Measurements from ENCODE around the gene ZFYVE9.

DNA sequence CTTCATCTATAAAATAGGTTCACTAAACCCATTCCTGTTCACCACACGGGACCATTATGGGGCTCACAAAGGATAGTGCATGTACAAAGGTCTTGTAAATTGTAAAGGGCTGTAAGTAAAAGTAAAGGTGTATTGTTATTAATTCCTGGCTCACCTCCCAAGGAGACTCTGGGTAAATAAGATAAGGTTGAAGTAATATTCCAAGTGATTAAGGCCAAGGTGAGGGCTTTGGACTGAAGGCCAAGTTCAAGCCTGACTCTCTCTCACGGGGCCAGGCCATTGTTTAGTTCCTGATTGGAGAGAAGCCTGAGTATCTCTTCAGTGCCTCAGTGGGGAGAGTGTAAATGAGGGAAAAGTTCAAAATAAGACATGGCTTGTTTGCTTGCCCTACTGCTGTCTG is 19.5 kb upstream of the ZFYVE9 start:
- TF ChIP-seq, protein P1, sequence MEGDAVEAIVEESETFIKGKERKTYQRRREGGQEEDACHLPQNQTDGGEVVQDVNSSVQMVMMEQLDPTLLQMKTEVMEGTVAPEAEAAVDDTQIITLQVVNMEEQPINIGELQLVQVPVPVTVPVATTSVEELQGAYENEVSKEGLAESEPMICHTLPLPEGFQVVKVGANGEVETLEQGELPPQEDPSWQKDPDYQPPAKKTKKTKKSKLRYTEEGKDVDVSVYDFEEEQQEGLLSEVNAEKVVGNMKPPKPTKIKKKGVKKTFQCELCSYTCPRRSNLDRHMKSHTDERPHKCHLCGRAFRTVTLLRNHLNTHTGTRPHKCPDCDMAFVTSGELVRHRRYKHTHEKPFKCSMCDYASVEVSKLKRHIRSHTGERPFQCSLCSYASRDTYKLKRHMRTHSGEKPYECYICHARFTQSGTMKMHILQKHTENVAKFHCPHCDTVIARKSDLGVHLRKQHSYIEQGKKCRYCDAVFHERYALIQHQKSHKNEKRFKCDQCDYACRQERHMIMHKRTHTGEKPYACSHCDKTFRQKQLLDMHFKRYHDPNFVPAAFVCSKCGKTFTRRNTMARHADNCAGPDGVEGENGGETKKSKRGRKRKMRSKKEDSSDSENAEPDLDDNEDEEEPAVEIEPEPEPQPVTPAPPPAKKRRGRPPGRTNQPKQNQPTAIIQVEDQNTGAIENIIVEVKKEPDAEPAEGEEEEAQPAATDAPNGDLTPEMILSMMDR (IDR thresholded peaks at IDR 0.05), result no peak
- no peak for TF ChIP-seq POLR2A (IDR thresholded peaks at IDR 0.05)
